Measurements from ENCODE around the gene ACACB. TPM values are rescaled to one million over a fixed set of nuclear protein-coding genes. Genes with fewer than 3 reads are reported as not detected.

ACACB gene
- total RNA-seq, 1 donor from 2014 or later: 4.4 TPM

DNA sequence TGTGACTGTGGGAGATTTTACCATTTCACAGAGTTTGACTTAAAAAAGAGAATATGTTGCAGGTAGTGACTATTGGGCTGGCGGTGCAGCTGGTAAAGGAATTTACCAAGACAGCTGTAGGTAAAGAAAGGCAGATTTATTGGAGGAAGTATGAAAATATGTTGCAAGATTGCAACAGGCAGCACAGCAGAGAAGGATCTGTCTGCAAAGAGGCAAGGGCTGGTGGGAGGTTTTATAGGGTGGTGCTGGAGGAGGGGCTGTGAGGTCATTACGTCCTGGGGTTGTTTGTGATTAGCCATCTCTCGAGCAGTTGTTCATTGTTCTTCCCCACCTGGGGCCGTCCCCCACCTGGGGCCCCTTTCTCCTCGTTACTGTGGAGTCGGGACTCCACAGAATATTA lies 62.1 kb downstream of the ACACB start:
- no peak for DNase-seq (ENCODE audit: extremely low spot score, unreplicated experiment)
- Mint-ChIP-seq H3K4me1 (ENCODE audit: unreplicated experiment) (no peaks in the 10 kb centered on the region), H3K4me3 (ENCODE audit: unreplicated experiment) (no peak overlapping the region), H3K36me3 (ENCODE audit: unreplicated experiment) (peaks cover 4% of the 10 kb centered on the region), H3K27ac (ENCODE audit: unreplicated experiment) (no peak overlapping the region), H3K27me3 (ENCODE audit: unreplicated experiment) (no peaks in the 10 kb centered on the region), H3K9me3 (ENCODE audit: unreplicated experiment) (no peaks in the 10 kb centered on the region)
- TF ChIP-seq, protein P1, sequence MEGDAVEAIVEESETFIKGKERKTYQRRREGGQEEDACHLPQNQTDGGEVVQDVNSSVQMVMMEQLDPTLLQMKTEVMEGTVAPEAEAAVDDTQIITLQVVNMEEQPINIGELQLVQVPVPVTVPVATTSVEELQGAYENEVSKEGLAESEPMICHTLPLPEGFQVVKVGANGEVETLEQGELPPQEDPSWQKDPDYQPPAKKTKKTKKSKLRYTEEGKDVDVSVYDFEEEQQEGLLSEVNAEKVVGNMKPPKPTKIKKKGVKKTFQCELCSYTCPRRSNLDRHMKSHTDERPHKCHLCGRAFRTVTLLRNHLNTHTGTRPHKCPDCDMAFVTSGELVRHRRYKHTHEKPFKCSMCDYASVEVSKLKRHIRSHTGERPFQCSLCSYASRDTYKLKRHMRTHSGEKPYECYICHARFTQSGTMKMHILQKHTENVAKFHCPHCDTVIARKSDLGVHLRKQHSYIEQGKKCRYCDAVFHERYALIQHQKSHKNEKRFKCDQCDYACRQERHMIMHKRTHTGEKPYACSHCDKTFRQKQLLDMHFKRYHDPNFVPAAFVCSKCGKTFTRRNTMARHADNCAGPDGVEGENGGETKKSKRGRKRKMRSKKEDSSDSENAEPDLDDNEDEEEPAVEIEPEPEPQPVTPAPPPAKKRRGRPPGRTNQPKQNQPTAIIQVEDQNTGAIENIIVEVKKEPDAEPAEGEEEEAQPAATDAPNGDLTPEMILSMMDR (IDR thresholded peaks at IDR 0.05): no peak

DNA sequence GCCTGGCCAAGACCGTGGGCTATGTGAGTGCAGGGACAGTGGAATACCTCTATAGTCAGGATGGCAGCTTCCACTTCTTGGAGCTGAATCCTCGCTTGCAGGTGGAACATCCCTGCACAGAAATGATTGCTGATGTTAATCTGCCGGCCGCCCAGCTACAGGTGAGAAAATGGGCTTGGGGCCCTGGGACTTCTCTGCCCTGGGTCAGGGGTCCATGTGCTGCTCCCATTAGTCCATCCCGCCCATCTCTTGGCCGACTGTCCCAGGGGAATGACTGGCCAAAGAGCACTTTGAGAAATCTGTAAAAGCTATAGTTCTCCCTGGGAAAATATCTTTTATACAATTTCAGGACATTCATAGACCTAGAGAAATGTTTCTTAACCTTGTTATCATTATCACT lies 63.5 kb downstream of the ACACB start:
- no peaks in the 10 kb centered on the region for H3K9me3 Mint-ChIP-seq (ENCODE audit: unreplicated experiment)
- H3K4me3 Mint-ChIP-seq (ENCODE audit: unreplicated experiment): no peak overlapping the region
- no peak overlapping the region for H3K27ac Mint-ChIP-seq (ENCODE audit: unreplicated experiment)
- TF ChIP-seq, protein P1 (IDR thresholded peaks at IDR 0.05): no peak
- H3K36me3 Mint-ChIP-seq (ENCODE audit: unreplicated experiment): peaks cover 2% of the 10 kb centered on the region
- H3K27me3 Mint-ChIP-seq (ENCODE audit: unreplicated experiment): no peaks in the 10 kb centered on the region
- H3K4me1 Mint-ChIP-seq (ENCODE audit: unreplicated experiment): no peaks in the 10 kb centered on the region
- DNase-seq (ENCODE audit: extremely low spot score, unreplicated experiment): no peak

DNA sequence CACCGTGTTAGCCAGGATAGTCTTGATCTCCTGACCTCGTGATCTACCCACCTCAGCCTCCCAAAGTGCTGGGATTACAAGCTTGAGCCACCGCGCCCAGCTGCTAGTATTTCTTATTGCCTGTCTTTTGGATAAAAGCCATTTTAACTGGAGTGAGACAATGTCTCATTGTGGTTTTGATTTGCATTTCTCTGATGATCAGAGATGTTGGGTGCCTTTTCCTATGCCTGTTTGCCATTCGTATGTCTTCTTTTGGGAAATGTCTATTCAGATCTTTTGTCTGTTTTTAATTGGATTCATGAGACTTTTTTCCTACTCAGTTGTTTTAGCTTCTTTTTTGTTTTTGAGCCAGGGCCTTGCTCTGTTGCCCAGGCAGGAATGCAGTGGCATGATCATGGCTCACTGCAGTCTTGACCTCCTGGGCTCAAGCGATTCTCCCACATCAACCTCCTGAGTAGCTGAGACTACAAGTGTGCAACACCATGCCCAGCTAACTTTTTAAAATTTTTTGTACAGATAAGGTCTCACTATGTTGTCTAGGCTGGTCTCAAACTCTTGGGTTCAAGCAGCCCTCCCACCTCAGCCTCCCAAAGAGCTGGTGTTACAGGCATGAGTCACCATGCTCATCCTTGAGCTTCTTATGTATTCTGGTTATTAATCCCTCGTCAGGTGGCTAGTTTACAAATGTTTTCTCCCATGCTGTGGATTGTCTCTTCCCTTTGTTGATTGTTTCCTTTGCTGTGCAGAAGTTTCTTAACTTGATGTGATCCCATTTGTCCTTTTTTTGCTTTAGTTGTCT lies 65.9 kb downstream of the ACACB start:
- no peak for DNase-seq (ENCODE audit: extremely low spot score, unreplicated experiment)
- no peaks in the 10 kb centered on the region for H3K9me3 Mint-ChIP-seq (ENCODE audit: unreplicated experiment)
- TF ChIP-seq, protein P1 (IDR thresholded peaks at IDR 0.05): no peak
- no peaks in the 10 kb centered on the region for H3K27me3 Mint-ChIP-seq (ENCODE audit: unreplicated experiment)
- no peaks in the 10 kb centered on the region for H3K4me1 Mint-ChIP-seq (ENCODE audit: unreplicated experiment)
- H3K36me3 Mint-ChIP-seq (ENCODE audit: unreplicated experiment): peaks cover 5% of the 10 kb centered on the region
- no peak overlapping the region for H3K4me3 Mint-ChIP-seq (ENCODE audit: unreplicated experiment)
- H3K27ac Mint-ChIP-seq (ENCODE audit: unreplicated experiment): no peak overlapping the region

DNA sequence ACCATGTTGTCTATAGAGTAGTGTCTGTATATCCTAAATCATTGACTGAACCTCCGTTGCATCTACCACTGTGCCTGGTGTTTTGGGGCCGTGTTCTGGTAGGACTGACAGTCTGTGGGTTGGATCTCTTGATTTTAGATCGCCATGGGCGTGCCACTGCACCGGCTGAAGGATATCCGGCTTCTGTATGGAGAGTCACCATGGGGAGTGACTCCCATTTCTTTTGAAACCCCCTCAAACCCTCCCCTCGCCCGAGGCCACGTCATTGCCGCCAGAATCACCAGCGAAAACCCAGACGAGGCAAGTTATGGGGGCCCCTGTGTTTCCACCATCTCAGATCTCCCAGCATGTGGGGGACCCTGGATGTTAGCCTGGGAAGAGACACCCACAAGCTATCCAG lies 69.1 kb downstream of the ACACB start:
- no peak for DNase-seq (ENCODE audit: extremely low spot score, unreplicated experiment)
- TF ChIP-seq, protein P1 (IDR thresholded peaks at IDR 0.05): no peak
- no peak overlapping the region for H3K4me3 Mint-ChIP-seq (ENCODE audit: unreplicated experiment)

DNA sequence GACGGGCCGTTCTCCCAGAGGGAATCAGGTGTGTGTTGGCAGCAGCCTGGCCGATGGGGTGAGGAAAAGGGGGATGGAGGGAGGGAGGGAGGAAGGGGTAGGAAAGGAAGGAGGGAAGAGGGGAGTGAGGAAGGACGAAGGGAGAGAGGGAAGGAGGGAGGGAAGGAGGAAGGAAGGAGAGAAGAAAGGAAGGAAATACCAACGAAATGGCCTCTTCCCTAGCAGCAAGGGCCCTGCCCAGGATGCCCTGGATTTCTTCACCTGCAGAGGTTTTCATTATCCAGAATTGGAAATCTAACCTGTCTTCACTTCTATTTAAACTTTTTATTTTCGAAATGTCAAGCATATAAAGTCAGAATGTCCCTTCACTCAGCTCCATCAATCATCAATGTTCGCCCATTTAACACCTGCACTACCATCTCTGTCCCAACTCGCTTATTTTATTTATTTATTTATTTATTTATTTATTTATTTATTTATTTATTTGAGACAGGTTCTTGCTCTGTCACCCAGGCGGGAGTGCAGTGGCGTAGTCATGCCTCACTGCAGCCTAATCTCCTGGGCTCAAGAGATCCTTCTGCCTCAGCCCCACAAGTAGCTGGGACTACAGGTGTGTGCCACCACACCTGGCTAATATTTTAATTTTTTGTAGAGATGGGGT lies 70.7 kb downstream of the ACACB start:
- H3K27me3 Mint-ChIP-seq (ENCODE audit: unreplicated experiment): no peaks in the 10 kb centered on the region
- TF ChIP-seq, protein P1 (IDR thresholded peaks at IDR 0.05): no peak
- H3K4me1 Mint-ChIP-seq (ENCODE audit: unreplicated experiment): no peaks in the 10 kb centered on the region
- peaks cover 5% of the 10 kb centered on the region for H3K36me3 Mint-ChIP-seq (ENCODE audit: unreplicated experiment)
- no peak overlapping the region for H3K4me3 Mint-ChIP-seq (ENCODE audit: unreplicated experiment)
- no peak overlapping the region for H3K27ac Mint-ChIP-seq (ENCODE audit: unreplicated experiment)
- no peaks in the 10 kb centered on the region for H3K9me3 Mint-ChIP-seq (ENCODE audit: unreplicated experiment)
- DNase-seq (ENCODE audit: extremely low spot score, unreplicated experiment): no peak

More for the DNA sequence above, 69.1 kb downstream of the ACACB start:
- no peaks in the 10 kb centered on the region for H3K27me3 Mint-ChIP-seq (ENCODE audit: unreplicated experiment)
- H3K9me3 Mint-ChIP-seq (ENCODE audit: unreplicated experiment): no peaks in the 10 kb centered on the region
- H3K4me1 Mint-ChIP-seq (ENCODE audit: unreplicated experiment): no peaks in the 10 kb centered on the region
- H3K27ac Mint-ChIP-seq (ENCODE audit: unreplicated experiment): no peak overlapping the region
- H3K36me3 Mint-ChIP-seq (ENCODE audit: unreplicated experiment): peaks cover 5% of the 10 kb centered on the region
